ENCODE results near the gene TRAK1.

DNA sequence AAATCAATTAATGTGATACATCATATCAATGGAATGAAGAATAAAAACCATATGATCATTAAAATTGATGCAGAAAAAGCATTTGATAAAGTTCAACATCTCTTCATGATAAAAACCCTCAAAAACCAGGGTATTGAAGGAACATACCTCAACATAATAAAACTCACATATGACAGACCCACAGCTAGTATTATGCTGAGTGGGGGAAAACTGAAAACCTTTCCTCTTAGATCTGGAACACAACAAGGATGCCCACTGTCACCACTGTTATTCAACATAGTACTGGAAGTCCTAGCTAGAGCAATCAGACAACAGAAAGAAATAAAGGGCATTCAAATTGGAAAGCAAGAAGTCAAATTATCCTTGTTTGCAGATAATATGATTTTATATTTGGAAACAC, 144.4 kb downstream of the TRAK1 start:
- TF ChIP-seq, protein P1, sequence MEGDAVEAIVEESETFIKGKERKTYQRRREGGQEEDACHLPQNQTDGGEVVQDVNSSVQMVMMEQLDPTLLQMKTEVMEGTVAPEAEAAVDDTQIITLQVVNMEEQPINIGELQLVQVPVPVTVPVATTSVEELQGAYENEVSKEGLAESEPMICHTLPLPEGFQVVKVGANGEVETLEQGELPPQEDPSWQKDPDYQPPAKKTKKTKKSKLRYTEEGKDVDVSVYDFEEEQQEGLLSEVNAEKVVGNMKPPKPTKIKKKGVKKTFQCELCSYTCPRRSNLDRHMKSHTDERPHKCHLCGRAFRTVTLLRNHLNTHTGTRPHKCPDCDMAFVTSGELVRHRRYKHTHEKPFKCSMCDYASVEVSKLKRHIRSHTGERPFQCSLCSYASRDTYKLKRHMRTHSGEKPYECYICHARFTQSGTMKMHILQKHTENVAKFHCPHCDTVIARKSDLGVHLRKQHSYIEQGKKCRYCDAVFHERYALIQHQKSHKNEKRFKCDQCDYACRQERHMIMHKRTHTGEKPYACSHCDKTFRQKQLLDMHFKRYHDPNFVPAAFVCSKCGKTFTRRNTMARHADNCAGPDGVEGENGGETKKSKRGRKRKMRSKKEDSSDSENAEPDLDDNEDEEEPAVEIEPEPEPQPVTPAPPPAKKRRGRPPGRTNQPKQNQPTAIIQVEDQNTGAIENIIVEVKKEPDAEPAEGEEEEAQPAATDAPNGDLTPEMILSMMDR (IDR thresholded peaks at IDR 0.05 in 8 of 11, conservative IDR thresholded peaks at IDR 0.05 in 3 of 11): no peak
- TF ChIP-seq POLR2A (IDR thresholded peaks at IDR 0.05) (no peak), POLR2AphosphoS5 (IDR thresholded peaks at IDR 0.05) (no peak)
